Measurements from ENCODE around the gene SNRNP35.

DNA sequence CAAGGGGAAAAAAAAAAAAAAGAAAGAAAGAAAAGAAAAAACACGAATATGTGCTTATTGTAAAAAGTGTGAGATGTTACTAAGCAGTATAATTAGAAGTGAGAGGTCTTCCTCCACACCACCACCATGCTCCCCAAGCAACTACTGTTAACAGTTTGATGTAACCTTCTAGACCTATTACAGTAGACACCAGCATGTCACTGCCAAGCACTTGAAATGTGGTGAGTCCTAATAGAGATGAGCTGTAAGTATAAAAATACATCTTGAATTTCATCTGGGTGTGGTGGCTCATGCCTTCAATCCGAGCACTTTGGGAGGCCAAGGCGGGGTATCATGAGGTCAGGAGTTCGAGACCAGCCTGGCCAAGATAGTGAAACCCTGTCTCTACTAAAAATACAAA is 8.1 kb upstream of the SNRNP35 start:
- TF ChIP-seq, protein P1, sequence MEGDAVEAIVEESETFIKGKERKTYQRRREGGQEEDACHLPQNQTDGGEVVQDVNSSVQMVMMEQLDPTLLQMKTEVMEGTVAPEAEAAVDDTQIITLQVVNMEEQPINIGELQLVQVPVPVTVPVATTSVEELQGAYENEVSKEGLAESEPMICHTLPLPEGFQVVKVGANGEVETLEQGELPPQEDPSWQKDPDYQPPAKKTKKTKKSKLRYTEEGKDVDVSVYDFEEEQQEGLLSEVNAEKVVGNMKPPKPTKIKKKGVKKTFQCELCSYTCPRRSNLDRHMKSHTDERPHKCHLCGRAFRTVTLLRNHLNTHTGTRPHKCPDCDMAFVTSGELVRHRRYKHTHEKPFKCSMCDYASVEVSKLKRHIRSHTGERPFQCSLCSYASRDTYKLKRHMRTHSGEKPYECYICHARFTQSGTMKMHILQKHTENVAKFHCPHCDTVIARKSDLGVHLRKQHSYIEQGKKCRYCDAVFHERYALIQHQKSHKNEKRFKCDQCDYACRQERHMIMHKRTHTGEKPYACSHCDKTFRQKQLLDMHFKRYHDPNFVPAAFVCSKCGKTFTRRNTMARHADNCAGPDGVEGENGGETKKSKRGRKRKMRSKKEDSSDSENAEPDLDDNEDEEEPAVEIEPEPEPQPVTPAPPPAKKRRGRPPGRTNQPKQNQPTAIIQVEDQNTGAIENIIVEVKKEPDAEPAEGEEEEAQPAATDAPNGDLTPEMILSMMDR (IDR thresholded peaks at IDR 0.05), result no peak
- TF ChIP-seq POLR2A (IDR thresholded peaks at IDR 0.05), result no peak

Data from esophagus squamous epithelium (tissue), 4 donors.